Stimulated activated naive CD4-positive, alpha-beta T cell (primary cell): ENCODE measurements around the gene FADS3.
A peak's percentile ranks its signal among the peaks of the same experiment; 100 is the strongest.

Experiments
- DNase-seq, 6 experiments: peaks; one replicate each; lab custom pipeline; 2025; lab: John Stamatoyannopoulos, UW

FADS3 gene

GRCh38 chr11:61913699-61914395 lies 22.5 kb upstream of the FADS3 start:
- DNase-seq, result no peak

GRCh38 chr11:61912991-61913698 lies 21.8 kb upstream of the FADS3 start:
- DNase-seq, result no peak

- DNase-seq, result no peak
These were observed 21.2 kb upstream of the FADS3 start for GRCh38 chr11:61912530-61912898.

GRCh38 chr11:61911701-61912529 lies 20.6 kb upstream of the FADS3 start:
- DNase-seq, result no peak

- no peak for DNase-seq
These were observed 19.9 kb upstream of the FADS3 start for GRCh38 chr11:61911128-61911700.

GRCh38 chr11:61910187-61911127 lies 19.1 kb upstream of the FADS3 start:
- DNase-seq, result no peak

- DNase-seq, result no peak
These were observed 17.5 kb upstream of the FADS3 start for GRCh38 chr11:61908730-61909316.

GRCh38 chr11:61907871-61908729 lies 16.8 kb upstream of the FADS3 start:
- no peak for DNase-seq

GRCh38 chr11:61907282-61907681 lies 15.9 kb upstream of the FADS3 start:
- no peak for DNase-seq

- DNase-seq, result no peak
These were observed 15.2 kb upstream of the FADS3 start for GRCh38 chr11:61906522-61906909.

GRCh38 chr11:61905801-61906521 lies 14.6 kb upstream of the FADS3 start:
- DNase-seq, result no peak

- DNase-seq, result no peak
These were observed 13.8 kb upstream of the FADS3 start for GRCh38 chr11:61905067-61905696.

- DNase-seq, result no peak
These were observed 13.2 kb upstream of the FADS3 start for GRCh38 chr11:61904539-61905048.

- DNase-seq, result no peak
These were observed 12.5 kb upstream of the FADS3 start for GRCh38 chr11:61903845-61904244.

- no peak for DNase-seq
These were observed 11.0 kb upstream of the FADS3 start for GRCh38 chr11:61902313-61902712.

GRCh38 chr11:61901397-61901796 lies 10.1 kb upstream of the FADS3 start:
- DNase-seq, result no peak

- DNase-seq, result no peak
These were observed 8.9 kb upstream of the FADS3 start for GRCh38 chr11:61900251-61900650.

- DNase-seq, result peak; percentile 84 to 95 (median 90)
These were observed 7.9 kb upstream of the FADS3 start for GRCh38 chr11:61899146-61899841.
